Liver (tissue), 9 donors: ENCODE measurements around the gene NCLN. TPM values are rescaled to one million over a fixed set of nuclear protein-coding genes. Genes with fewer than 3 reads are reported as not detected.

Experiments
- DNase-seq: peaks from one replicate; pipeline ENCODE4 v3.0.0-alpha.2; 2017; ENCODE audit warnings: low spot score
- H3K27ac ChIP-seq, 2 donors: one replicate each; pipeline ENCODE4 v1.7.0; 2013; ENCODE audit warnings: inconsistent platforms in 2 of 2, low read length in 2 of 2, control low read depth in 1 of 2, low read depth in 1 of 2, mild to moderate bottlenecking in 1 of 2
- H3K27me3 ChIP-seq, 4 donors: one replicate each; pipeline versions ENCODE4 v1.6.1 to v1.7.0; 2013; ENCODE audit warnings: low read length in 3 of 4, inconsistent platforms in 1 of 4, mild to moderate bottlenecking in 1 of 4, moderate library complexity in 1 of 4; ENCODE audit not compliant: control insufficient read depth in 4 of 4, insufficient read depth in 4 of 4
- H3K36me3 ChIP-seq, 4 donors: one replicate each; pipeline versions ENCODE4 v1.6.1 to v1.7.0; 2013; ENCODE audit warnings: low read length in 3 of 4, mild to moderate bottlenecking in 3 of 4, low read depth in 1 of 4, moderate library complexity in 1 of 4; ENCODE audit not compliant: control insufficient read depth in 4 of 4, insufficient read depth in 3 of 4
- H3K4me1 ChIP-seq, 4 donors: one replicate each; pipeline versions ENCODE4 v1.6.1 to v1.7.0; 2013; ENCODE audit warnings: low read length in 3 of 4, mild to moderate bottlenecking in 3 of 4, moderate library complexity in 1 of 4; ENCODE audit not compliant: control insufficient read depth in 4 of 4, insufficient read depth in 4 of 4
- H3K4me3 ChIP-seq, 3 donors: one replicate each; pipeline versions ENCODE4 v1.6.1 to v1.7.0; 2013; ENCODE audit warnings: low read length in 3 of 3, control low read depth in 1 of 3, low read depth in 1 of 3, mild to moderate bottlenecking in 1 of 3
- H3K9ac ChIP-seq, 2 donors: one replicate each; pipeline ENCODE4 v1.7.0; 2013; ENCODE audit warnings: low read length in 2 of 2, mild to moderate bottlenecking in 2 of 2, moderate library complexity in 2 of 2, control low read depth in 1 of 2, low read depth in 1 of 2
- H3K9me3 ChIP-seq, 4 donors: one replicate each; pipeline versions ENCODE4 v1.6.1 to v1.7.0; 2013; ENCODE audit warnings: low read length in 3 of 4; ENCODE audit not compliant: control insufficient read depth in 4 of 4
- EGR1 ChIP-seq, 2 donors: IDR thresholded peaks; 2 replicates each; pipeline ENCODE4 v1.6.1; 2016 to 2018; ENCODE audit warnings: antibody characterized with exemption in 2 of 2, low read depth in 2 of 2
- FOXA1 ChIP-seq: IDR thresholded peaks from 2 replicates; pipeline ENCODE4 v1.6.1; 2016; ENCODE audit warnings: antibody characterized with exemption
- FOXA2 ChIP-seq: IDR thresholded peaks from 2 replicates; pipeline ENCODE4 v1.6.1; 2016; ENCODE audit warnings: antibody characterized with exemption
- GABPA ChIP-seq, 2 donors: IDR thresholded peaks in 1 of 2; conservative IDR thresholded peaks in 1 of 2; 2 replicates each; pipeline ENCODE4 v1.6.1; 2016; ENCODE audit warnings: antibody characterized with exemption in 2 of 2, mild to moderate bottlenecking in 1 of 2, moderate library complexity in 1 of 2
- HNF4A ChIP-seq, 2 donors: conservative IDR thresholded peaks; 2 replicates each; pipeline ENCODE4 v1.6.1; 2016; ENCODE audit warnings: antibody characterized with exemption in 2 of 2, mild to moderate bottlenecking in 2 of 2
- HNF4G ChIP-seq: IDR thresholded peaks from 2 replicates; pipeline ENCODE4 v1.6.1; 2016; ENCODE audit warnings: antibody characterized with exemption
- JUND ChIP-seq, 2 donors: IDR thresholded peaks; 2 replicates each; pipeline ENCODE4 v1.6.1; 2016; ENCODE audit warnings: antibody characterized with exemption in 2 of 2
- NR2F2 ChIP-seq: IDR thresholded peaks from 2 replicates; pipeline ENCODE4 v1.6.1; 2016; ENCODE audit warnings: antibody characterized with exemption
- RAD21 ChIP-seq, 2 donors: IDR thresholded peaks; 2 replicates each; pipeline ENCODE4 v1.6.1; 2016; ENCODE audit warnings: antibody characterized with exemption in 2 of 2, mild to moderate bottlenecking in 2 of 2
- RXRA ChIP-seq, 2 donors: IDR thresholded peaks; 2 replicates each; pipeline ENCODE4 v1.6.1; 2017 to 2018; ENCODE audit warnings: antibody characterized with exemption in 2 of 2, mild to moderate bottlenecking in 1 of 2
- SP1 ChIP-seq: IDR thresholded peaks from 2 replicates; pipeline ENCODE4 v1.6.1; 2018; ENCODE audit warnings: antibody characterized with exemption, mild to moderate bottlenecking
- TAF1 ChIP-seq: conservative IDR thresholded peaks from 2 replicates; pipeline ENCODE4 v1.6.1; 2016; ENCODE audit warnings: antibody characterized with exemption, mild to moderate bottlenecking
- YY1 ChIP-seq: IDR thresholded peaks from 2 replicates; pipeline ENCODE4 v1.6.1; 2016; ENCODE audit warnings: antibody characterized with exemption, mild to moderate bottlenecking
- WGBS: extraction: QIAGEN DNeasy Blood & Tissue Kit; methylation state at CpG from one replicate; pipeline ENCODE4 v1.1.7; 2013; 5-methylcytosine and 5-hydroxymethylcytosine counted together
- polyA plus RNA-seq, 2 donors: library from polyadenylated mRNA; stranded (reverse) in 1 of 2; unstranded in 1 of 2; fragments of 200-250 nt in 1 of 2; fragments of >200 nt in 1 of 2; fragmentation: Nextera tagmentation in 1 of 2; extraction: Ambion mirVana in 1 of 2; gene quantifications; one replicate each; pipeline versions ENCODE4 v1.2.1 to v1.2.3, GENCODE V29; 2013 to 2015
- total RNA-seq, 2 donors: library from RNA; depleted of rRNA; stranded (reverse); fragments of >200 nt; gene quantifications; one replicate each; pipeline ENCODE4 v1.2.3, GENCODE V29; 2014
- TF ChIP-seq, protein P1 (sequence below): IDR thresholded peaks from 2 replicates; pipeline ENCODE4 v1.6.1; 2016; ENCODE audit warnings: antibody characterized with exemption
- TF ChIP-seq, protein P2 (sequence below): IDR thresholded peaks from 2 replicates; pipeline ENCODE4 v1.6.1; 2016; ENCODE audit warnings: antibody characterized with exemption
- TF ChIP-seq, protein P3 (sequence below): IDR thresholded peaks from 2 replicates; pipeline ENCODE4 v1.6.1; 2016; ENCODE audit warnings: antibody characterized with exemption
- TF ChIP-seq, protein P4 (sequence below): fragments of 150-350 bp; IDR thresholded peaks from 2 replicates; pipeline ENCODE4 v1.5.1; 2017; ENCODE audit warnings: improper control_type of control experiment, low read depth, low read length; ENCODE audit not compliant: missing input control
- TF ChIP-seq, protein P5 (sequence below): IDR thresholded peaks from 2 replicates; pipeline ENCODE4 v1.6.1; 2016; ENCODE audit warnings: antibody characterized with exemption, mild to moderate bottlenecking
- donor health status: healthy.
- donor health status: healthy.
- donor health status: healthy.
- donor health status: healthy.
- donor health status: healthy.

NCLN gene
- total and polyA plus RNA-seq, 4 donors, result 29.5 to 50.8 (median 38.4) TPM

DNA sequence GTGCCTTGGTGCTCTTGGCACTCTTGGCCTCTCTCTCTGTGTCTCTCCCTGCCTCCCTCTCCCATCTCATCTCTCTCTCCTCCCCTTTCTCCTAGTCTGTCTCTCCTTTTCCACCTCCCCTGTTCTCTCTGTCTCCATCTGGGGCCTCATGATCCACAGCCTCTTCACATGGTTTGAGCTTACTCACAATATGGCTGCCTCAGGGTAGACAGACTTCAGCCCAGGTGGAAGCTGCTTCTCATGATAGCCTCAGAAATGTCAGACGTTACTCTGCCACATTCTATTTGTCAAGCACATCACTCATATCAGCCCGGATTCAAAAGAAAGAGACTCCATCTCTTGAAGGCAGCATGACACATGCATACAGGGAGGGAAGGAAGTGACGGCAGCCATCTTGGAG lies 25.5 kb upstream of the NCLN start:
- H3K27me3 ChIP-seq, result no peaks in the 10 kb centered on the region
- H3K27ac ChIP-seq, result no peak overlapping the region
- WGBS, result 84% methylated on average over 3 of the region's 3 CpGs
- H3K4me1 ChIP-seq, result peaks cover 0 to 3% (median 0%) of the 10 kb centered on the region in 4 donors
- TF ChIP-seq SP1, result no peak
- TF ChIP-seq GABPA (IDR thresholded peaks at IDR 0.05 in 1 of 2, conservative IDR thresholded peaks at IDR 0.05 in 1 of 2), result no peak
- TF ChIP-seq JUND (IDR thresholded peaks at IDR 0.05), result no peak
- no peak for TF ChIP-seq TAF1
- no peak for TF ChIP-seq FOXA1
- TF ChIP-seq HNF4A (conservative IDR thresholded peaks at IDR 0.05), result no peak
- TF ChIP-seq, protein P1, sequence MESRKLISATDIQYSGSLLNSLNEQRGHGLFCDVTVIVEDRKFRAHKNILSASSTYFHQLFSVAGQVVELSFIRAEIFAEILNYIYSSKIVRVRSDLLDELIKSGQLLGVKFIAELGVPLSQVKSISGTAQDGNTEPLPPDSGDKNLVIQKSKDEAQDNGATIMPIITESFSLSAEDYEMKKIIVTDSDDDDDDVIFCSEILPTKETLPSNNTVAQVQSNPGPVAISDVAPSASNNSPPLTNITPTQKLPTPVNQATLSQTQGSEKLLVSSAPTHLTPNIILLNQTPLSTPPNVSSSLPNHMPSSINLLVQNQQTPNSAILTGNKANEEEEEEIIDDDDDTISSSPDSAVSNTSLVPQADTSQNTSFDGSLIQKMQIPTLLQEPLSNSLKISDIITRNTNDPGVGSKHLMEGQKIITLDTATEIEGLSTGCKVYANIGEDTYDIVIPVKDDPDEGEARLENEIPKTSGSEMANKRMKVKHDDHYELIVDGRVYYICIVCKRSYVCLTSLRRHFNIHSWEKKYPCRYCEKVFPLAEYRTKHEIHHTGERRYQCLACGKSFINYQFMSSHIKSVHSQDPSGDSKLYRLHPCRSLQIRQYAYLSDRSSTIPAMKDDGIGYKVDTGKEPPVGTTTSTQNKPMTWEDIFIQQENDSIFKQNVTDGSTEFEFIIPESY, result no peak
- no peak for TF ChIP-seq NR2F2
- TF ChIP-seq, protein P2, sequence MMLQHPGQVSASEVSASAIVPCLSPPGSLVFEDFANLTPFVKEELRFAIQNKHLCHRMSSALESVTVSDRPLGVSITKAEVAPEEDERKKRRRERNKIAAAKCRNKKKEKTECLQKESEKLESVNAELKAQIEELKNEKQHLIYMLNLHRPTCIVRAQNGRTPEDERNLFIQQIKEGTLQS, result no peak
- TF ChIP-seq, protein P3, sequence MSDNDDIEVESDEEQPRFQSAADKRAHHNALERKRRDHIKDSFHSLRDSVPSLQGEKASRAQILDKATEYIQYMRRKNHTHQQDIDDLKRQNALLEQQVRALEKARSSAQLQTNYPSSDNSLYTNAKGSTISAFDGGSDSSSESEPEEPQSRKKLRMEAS, result no peak
- TF ChIP-seq EGR1 (IDR thresholded peaks at IDR 0.05; ENCODE audit: low read depth in 2 of 2), result no peak
- TF ChIP-seq HNF4G, result no peak
- no peak for TF ChIP-seq FOXA2
- TF ChIP-seq, protein P4, sequence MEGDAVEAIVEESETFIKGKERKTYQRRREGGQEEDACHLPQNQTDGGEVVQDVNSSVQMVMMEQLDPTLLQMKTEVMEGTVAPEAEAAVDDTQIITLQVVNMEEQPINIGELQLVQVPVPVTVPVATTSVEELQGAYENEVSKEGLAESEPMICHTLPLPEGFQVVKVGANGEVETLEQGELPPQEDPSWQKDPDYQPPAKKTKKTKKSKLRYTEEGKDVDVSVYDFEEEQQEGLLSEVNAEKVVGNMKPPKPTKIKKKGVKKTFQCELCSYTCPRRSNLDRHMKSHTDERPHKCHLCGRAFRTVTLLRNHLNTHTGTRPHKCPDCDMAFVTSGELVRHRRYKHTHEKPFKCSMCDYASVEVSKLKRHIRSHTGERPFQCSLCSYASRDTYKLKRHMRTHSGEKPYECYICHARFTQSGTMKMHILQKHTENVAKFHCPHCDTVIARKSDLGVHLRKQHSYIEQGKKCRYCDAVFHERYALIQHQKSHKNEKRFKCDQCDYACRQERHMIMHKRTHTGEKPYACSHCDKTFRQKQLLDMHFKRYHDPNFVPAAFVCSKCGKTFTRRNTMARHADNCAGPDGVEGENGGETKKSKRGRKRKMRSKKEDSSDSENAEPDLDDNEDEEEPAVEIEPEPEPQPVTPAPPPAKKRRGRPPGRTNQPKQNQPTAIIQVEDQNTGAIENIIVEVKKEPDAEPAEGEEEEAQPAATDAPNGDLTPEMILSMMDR, result no peak
- H3K36me3 ChIP-seq, result no peaks in the 10 kb centered on the region
- no peak for DNase-seq
- H3K4me3 ChIP-seq, result no peak overlapping the region
- no peaks in the 10 kb centered on the region for H3K9me3 ChIP-seq
- H3K9ac ChIP-seq, result no peak overlapping the region

DNA sequence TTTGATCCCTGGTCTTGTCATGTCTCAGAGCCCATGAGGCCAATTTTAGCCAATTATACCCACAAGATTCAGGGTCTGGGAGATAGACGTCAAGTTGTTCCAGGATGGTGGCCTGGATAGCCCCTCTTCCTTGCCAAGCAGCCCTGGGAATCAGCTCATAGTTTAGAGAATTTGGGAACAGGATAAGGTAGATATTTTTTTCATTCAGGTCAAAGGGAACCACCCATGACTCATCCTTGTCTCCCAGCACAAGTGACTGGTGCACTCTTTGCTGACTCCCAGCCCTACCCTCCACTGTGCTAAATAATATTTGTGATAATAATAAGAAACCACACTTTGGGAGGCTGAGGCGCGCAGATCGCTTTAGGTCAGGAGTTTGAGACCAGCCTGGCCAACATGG lies 24.3 kb upstream of the NCLN start:
- Histone ChIP-seq H3K4me1 (peaks cover 0 to 3% (median 0%) of the 10 kb centered on the region in 4 donors), H3K36me3 (no peaks in the 10 kb centered on the region), H3K4me3 (no peak overlapping the region), H3K9ac (no peak overlapping the region), H3K9me3 (no peaks in the 10 kb centered on the region), H3K27ac (no peak overlapping the region), H3K27me3 (no peaks in the 10 kb centered on the region)
- 89% methylated on average over 4 of the region's 4 CpGs for WGBS
- TF ChIP-seq FOXA1, result no peak
- no peak for TF ChIP-seq FOXA2
- TF ChIP-seq YY1, result no peak
- no peak for TF ChIP-seq HNF4G
- no peak for TF ChIP-seq JUND (IDR thresholded peaks at IDR 0.05)
- TF ChIP-seq RXRA (IDR thresholded peaks at IDR 0.05), result no peak
- TF ChIP-seq, protein P4, result no peak
- no peak for TF ChIP-seq EGR1 (IDR thresholded peaks at IDR 0.05; ENCODE audit: low read depth in 2 of 2)
- TF ChIP-seq, protein P1, result no peak
- TF ChIP-seq, protein P5, sequence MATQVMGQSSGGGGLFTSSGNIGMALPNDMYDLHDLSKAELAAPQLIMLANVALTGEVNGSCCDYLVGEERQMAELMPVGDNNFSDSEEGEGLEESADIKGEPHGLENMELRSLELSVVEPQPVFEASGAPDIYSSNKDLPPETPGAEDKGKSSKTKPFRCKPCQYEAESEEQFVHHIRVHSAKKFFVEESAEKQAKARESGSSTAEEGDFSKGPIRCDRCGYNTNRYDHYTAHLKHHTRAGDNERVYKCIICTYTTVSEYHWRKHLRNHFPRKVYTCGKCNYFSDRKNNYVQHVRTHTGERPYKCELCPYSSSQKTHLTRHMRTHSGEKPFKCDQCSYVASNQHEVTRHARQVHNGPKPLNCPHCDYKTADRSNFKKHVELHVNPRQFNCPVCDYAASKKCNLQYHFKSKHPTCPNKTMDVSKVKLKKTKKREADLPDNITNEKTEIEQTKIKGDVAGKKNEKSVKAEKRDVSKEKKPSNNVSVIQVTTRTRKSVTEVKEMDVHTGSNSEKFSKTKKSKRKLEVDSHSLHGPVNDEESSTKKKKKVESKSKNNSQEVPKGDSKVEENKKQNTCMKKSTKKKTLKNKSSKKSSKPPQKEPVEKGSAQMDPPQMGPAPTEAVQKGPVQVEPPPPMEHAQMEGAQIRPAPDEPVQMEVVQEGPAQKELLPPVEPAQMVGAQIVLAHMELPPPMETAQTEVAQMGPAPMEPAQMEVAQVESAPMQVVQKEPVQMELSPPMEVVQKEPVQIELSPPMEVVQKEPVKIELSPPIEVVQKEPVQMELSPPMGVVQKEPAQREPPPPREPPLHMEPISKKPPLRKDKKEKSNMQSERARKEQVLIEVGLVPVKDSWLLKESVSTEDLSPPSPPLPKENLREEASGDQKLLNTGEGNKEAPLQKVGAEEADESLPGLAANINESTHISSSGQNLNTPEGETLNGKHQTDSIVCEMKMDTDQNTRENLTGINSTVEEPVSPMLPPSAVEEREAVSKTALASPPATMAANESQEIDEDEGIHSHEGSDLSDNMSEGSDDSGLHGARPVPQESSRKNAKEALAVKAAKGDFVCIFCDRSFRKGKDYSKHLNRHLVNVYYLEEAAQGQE, result no peak
- no peak for TF ChIP-seq TAF1
- TF ChIP-seq HNF4A (conservative IDR thresholded peaks at IDR 0.05), result no peak
- no peak for TF ChIP-seq NR2F2
- TF ChIP-seq, protein P3, result no peak
- TF ChIP-seq RAD21 (IDR thresholded peaks at IDR 0.05), result no peak
- TF ChIP-seq, protein P2, result no peak
- TF ChIP-seq SP1, result no peak
- no peak for DNase-seq
